Measurements from ENCODE around the gene STARD3.
A peak's percentile ranks its signal among the peaks of the same experiment; 100 is the strongest.

DNA sequence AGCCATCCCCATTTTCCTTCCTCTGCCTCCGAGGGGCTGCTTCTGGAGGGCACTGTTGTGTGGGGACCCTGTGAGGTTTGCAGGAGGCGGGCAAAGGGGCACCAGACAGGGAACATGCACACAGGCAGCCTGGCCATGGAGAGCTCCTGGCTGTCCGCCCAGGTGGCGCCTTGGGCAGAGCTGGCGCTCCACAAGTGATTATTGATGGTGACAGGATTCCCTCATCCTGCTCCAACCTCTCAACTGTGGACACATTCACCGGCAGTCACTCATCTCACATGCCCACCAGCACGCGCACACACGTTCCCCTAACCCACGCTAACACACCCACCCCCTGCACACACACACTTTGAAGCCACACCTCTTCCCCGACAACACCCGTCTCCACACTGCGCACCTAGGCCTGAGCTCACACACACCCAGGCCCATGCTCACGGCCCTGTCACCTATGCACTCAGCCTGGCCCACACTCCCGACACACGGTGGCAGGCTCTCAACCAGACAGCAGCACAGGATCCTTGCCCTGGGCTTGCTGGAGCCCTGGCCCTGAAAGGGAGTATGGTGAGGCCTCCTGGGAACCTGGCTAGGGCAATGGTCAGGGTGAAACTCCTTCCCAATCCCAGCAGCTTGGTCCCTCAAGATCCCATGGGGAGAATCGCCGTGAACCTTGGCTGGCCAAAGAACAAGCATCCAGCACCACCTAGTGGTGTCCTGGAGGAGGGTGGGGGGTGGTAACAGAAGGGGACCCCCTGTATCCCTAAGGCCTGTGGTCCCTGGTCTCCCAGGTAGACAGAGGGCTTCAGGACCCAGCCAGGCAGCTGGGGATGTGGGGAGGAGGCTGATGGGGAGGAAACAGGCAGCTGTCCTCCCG lies 34.9 kb downstream of the STARD3 start:
- TF ChIP-seq, protein P1, sequence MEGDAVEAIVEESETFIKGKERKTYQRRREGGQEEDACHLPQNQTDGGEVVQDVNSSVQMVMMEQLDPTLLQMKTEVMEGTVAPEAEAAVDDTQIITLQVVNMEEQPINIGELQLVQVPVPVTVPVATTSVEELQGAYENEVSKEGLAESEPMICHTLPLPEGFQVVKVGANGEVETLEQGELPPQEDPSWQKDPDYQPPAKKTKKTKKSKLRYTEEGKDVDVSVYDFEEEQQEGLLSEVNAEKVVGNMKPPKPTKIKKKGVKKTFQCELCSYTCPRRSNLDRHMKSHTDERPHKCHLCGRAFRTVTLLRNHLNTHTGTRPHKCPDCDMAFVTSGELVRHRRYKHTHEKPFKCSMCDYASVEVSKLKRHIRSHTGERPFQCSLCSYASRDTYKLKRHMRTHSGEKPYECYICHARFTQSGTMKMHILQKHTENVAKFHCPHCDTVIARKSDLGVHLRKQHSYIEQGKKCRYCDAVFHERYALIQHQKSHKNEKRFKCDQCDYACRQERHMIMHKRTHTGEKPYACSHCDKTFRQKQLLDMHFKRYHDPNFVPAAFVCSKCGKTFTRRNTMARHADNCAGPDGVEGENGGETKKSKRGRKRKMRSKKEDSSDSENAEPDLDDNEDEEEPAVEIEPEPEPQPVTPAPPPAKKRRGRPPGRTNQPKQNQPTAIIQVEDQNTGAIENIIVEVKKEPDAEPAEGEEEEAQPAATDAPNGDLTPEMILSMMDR (IDR thresholded peaks at IDR 0.05 in 8 of 11, conservative IDR thresholded peaks at IDR 0.05 in 3 of 11): peak in 6 of 11 experiments; percentile 34 to 48 (median 40)
- TF ChIP-seq POLR2A (IDR thresholded peaks at IDR 0.05): no peak
- TF ChIP-seq POLR2AphosphoS5 (IDR thresholded peaks at IDR 0.05): peak in 2 of 3 donors; percentile 25 to 57

Data from spleen (tissue), 7 donors.